NCI-H1092 treated with DMSO at 0.1 percent for 48 hours (cell line): ENCODE data around the gene ADARB2.

ENCODE experiments used
- DNase-seq: peaks from one replicate; lab custom pipeline; 2025; lab: John Stamatoyannopoulos, UW

The ADARB2 gene

GRCh38 chr10:1570416-1571051 is 166.8 kb downstream of the ADARB2 start:
- DNase-seq: no peak

- DNase-seq: no peak
Measured at GRCh38 chr10:1569208-1569607, 168.1 kb downstream of the ADARB2 start.

- DNase-seq: no peak
Measured at GRCh38 chr10:1567742-1568495, 169.4 kb downstream of the ADARB2 start.

- no peak for DNase-seq
Measured at GRCh38 chr10:1567152-1567551, 170.2 kb downstream of the ADARB2 start.

GRCh38 chr10:1564791-1565190 is 172.5 kb downstream of the ADARB2 start:
- no peak for DNase-seq

- DNase-seq: no peak
Measured at GRCh38 chr10:1563028-1563427, 174.3 kb downstream of the ADARB2 start.

GRCh38 chr10:1561731-1562337 is 175.5 kb downstream of the ADARB2 start:
- no peak for DNase-seq

- DNase-seq: no peak
Measured at GRCh38 chr10:1560535-1561192, 176.7 kb downstream of the ADARB2 start.

- no peak for DNase-seq
Measured at GRCh38 chr10:1559761-1560160, 177.6 kb downstream of the ADARB2 start.

- no peak for DNase-seq
Measured at GRCh38 chr10:1559311-1559710, 178.0 kb downstream of the ADARB2 start.

- no peak for DNase-seq
Measured at GRCh38 chr10:1558906-1559305, 178.4 kb downstream of the ADARB2 start.

- DNase-seq: no peak
Measured at GRCh38 chr10:1557081-1557480, 180.2 kb downstream of the ADARB2 start.

GRCh38 chr10:1556496-1556895 is 180.8 kb downstream of the ADARB2 start:
- DNase-seq: no peak

- no peak for DNase-seq
Measured at GRCh38 chr10:1553951-1554350, 183.4 kb downstream of the ADARB2 start.

- DNase-seq: peak; percentile 85
Measured at GRCh38 chr10:1552881-1553670, 184.2 kb downstream of the ADARB2 start.

GRCh38 chr10:1552406-1552805 is 184.9 kb downstream of the ADARB2 start:
- DNase-seq: peak; percentile 65

- peak; percentile 95 for DNase-seq
Measured at GRCh38 chr10:1551636-1552338, 185.5 kb downstream of the ADARB2 start.

- DNase-seq: no peak
Measured at GRCh38 chr10:1550616-1551015, 186.7 kb downstream of the ADARB2 start.

- DNase-seq: peak; percentile 98
Measured at GRCh38 chr10:1550291-1550595, 187.1 kb downstream of the ADARB2 start.

GRCh38 chr10:1549591-1550290 is 187.6 kb downstream of the ADARB2 start:
- peak; percentile 98 for DNase-seq

- DNase-seq: no peak
Measured at GRCh38 chr10:1548596-1548995, 188.7 kb downstream of the ADARB2 start.
